T-cell (primary cell): ENCODE results near the gene RAB5A. TPM values are rescaled to one million over a fixed set of nuclear protein-coding genes. Genes with fewer than 3 reads are reported as not detected.

ENCODE experiments used
- ATAC-seq, 4 experiments: fragments of 200-7000 bp in 3 of 4; fragments of 150-1000 bp in 1 of 4; cut with Tn5 transposase; replicated peaks in 1 of 4; 1 replicate in 3 of 4; 2 replicates in 1 of 4; pipeline ENCODE4 v1.10.0; 2021; ENCODE audit warnings: moderate library complexity in 3 of 4, mild to moderate bottlenecking in 2 of 4, moderate number of reproducible peaks in 1 of 4
- CTCF ChIA-PET, 2 donors: fragments of 300-600 bp; sonication (Branson Sonifier 250); formaldehyde crosslinking; loops; one replicate each; lab custom pipeline; 2022; ENCODE audit warnings: antibody characterized with exemption in 2 of 2; lab: Charles Lee
- POLR2A ChIA-PET, 2 donors: fragments of 300-600 bp; sonication (Branson Sonifier 250); formaldehyde crosslinking; loops; one replicate each; lab custom pipeline; 2022; ENCODE audit warnings: antibody characterized with exemption in 2 of 2; lab: Charles Lee
- DNase-seq, 35 experiments: peaks; one replicate each; pipeline versions ENCODE4 v3.0.0 to v3.0.0-alpha.2; 2013 to 2023
- H3K27ac ChIP-seq: one replicate; pipeline ENCODE4 v1.5.1; 2013; ENCODE audit warnings: low read length
- H3K27me3 ChIP-seq, 2 experiments: replicated peaks in 1 of 2; 1 replicate in 1 of 2; 2 replicates in 1 of 2; pipeline versions ENCODE4 v1.6.1 to v1.7.0; 2013; ENCODE audit warnings: low read length in 1 of 2, mixed read lengths in 1 of 2; ENCODE audit not compliant: control insufficient read depth in 2 of 2, insufficient read depth in 2 of 2; ENCODE audit errors: extremely low read depth in 1 of 2
- H3K36me3 ChIP-seq, 2 donors: 1 replicate in 1 of 2; 2 replicates in 1 of 2; pipeline versions ENCODE4 v1.6.1 to v1.7.0; 2013; ENCODE audit warnings: low read length in 1 of 2; ENCODE audit not compliant: control insufficient read depth in 2 of 2, insufficient read depth in 1 of 2; ENCODE audit errors: extremely low read depth in 1 of 2
- H3K4me1 ChIP-seq, 2 experiments: 1 replicate in 1 of 2; 2 replicates in 1 of 2; pipeline versions ENCODE4 v1.6.1 to v1.7.0; 2013; ENCODE audit warnings: low read length in 2 of 2, mixed read lengths in 1 of 2; ENCODE audit not compliant: insufficient read depth in 2 of 2, control insufficient read depth in 1 of 2; ENCODE audit errors: extremely low read depth in 1 of 2
- H3K4me3 ChIP-seq, 2 donors: 1 replicate in 1 of 2; 2 replicates in 1 of 2; pipeline versions ENCODE4 v1.5.1 to v1.7.0; 2013; ENCODE audit warnings: mild to moderate bottlenecking in 2 of 2, low read length in 1 of 2, moderate library complexity in 1 of 2; ENCODE audit not compliant: control insufficient read depth in 1 of 2; ENCODE audit errors: extremely low read depth in 1 of 2
- H3K9me3 ChIP-seq: 2 replicates; pipeline ENCODE4 v1.7.0; 2013
- H3K27ac Mint-ChIP-seq, 2 donors: one replicate each; pipeline ENCODE4 v1.8.0; 2020 to 2021; ENCODE audit warnings: mild to moderate bottlenecking in 2 of 2, mixed read lengths in 2 of 2
- H3K27me3 Mint-ChIP-seq, 2 donors: one replicate each; pipeline ENCODE4 v1.8.0; 2021 to 2022; ENCODE audit warnings: mixed read lengths in 2 of 2
- H3K36me3 Mint-ChIP-seq: one replicate; pipeline ENCODE4 v1.8.0; 2021; ENCODE audit warnings: mixed read lengths
- H3K4me1 Mint-ChIP-seq, 3 donors: one replicate each; pipeline ENCODE4 v1.8.0; 2020 to 2022; ENCODE audit warnings: mixed read lengths in 3 of 3, mild to moderate bottlenecking in 1 of 3
- H3K4me3 Mint-ChIP-seq, 3 donors: one replicate each; pipeline ENCODE4 v1.8.0; 2020 to 2022; ENCODE audit warnings: mild to moderate bottlenecking in 3 of 3, mixed read lengths in 3 of 3, moderate library complexity in 3 of 3
- H3K9me3 Mint-ChIP-seq, 3 donors: one replicate each; pipeline ENCODE4 v1.8.0; 2020 to 2022; ENCODE audit warnings: mixed read lengths in 3 of 3
- WGBS: methylation state at CpG from one replicate; pipeline ENCODE4 v1.1.5; 2013; ENCODE audit warnings: missing lambda C conversion rate; ENCODE audit not compliant: insufficient coverage; 5-methylcytosine and 5-hydroxymethylcytosine counted together
- total RNA-seq, 35 experiments: library from RNA in 6 of 35; stranded (reverse) in 6 of 35; fragments of 120-200 nt in 1 of 35; gene quantifications; one replicate each; pipeline versions ENCODE4 v1.2.1 to v1.2.4 and lab custom pipeline; 2013 to 2026

Gene RAB5A
- total RNA-seq, 5 donors from 2014 or later (not counting 1 experiment from before 2014, with no cell fraction given) = 41.3 to 91.0 (median 54.7) TPM

GRCh38 chr3:19903649-19904048 lies 43.2 kb upstream of the RAB5A start:
- Histone ChIP-seq H3K27me3 (no peaks in the 10 kb centered on the region), H3K36me3 (no peaks in the 10 kb centered on the region), H3K27ac (no peak overlapping the region), H3K9me3 (no peaks in the 10 kb centered on the region), H3K4me3 (no peak overlapping the region), H3K4me1 (no peaks in the 10 kb centered on the region)
- Mint-ChIP-seq H3K36me3 (no peaks in the 10 kb centered on the region), H3K4me1 (no peaks in the 10 kb centered on the region), H3K4me3 (no peak overlapping the region), H3K27me3 (no peaks in the 10 kb centered on the region), H3K27ac (no peak overlapping the region), H3K9me3 (peaks cover 0 to 2% (median 0%) of the 10 kb centered on the region in 3 donors)
- CTCF ChIA-PET = no interaction called here
- POLR2A ChIA-PET = no interaction called here
- WGBS = no CpG with 5 or more reads among the region's 2 CpGs
- ATAC-seq = no peak
- no peak for DNase-seq

- no peaks in the 10 kb centered on the region for H3K4me1 Mint-ChIP-seq
- Histone ChIP-seq H3K27ac (no peak overlapping the region), H3K4me1 (no peaks in the 10 kb centered on the region), H3K9me3 (no peaks in the 10 kb centered on the region), H3K27me3 (peaks cover 0 to 4% of the 10 kb centered on the region in 2 experiments), H3K36me3 (no peaks in the 10 kb centered on the region), H3K4me3 (no peak overlapping the region)
- peaks cover 8 to 19% (median 8%) of the 10 kb centered on the region in 3 donors for H3K9me3 Mint-ChIP-seq
- WGBS = no CpG with 5 or more reads among the region's 3 CpGs
- POLR2A ChIA-PET = no interaction called here
- CTCF ChIA-PET = no interaction called here
- peaks cover 2% of the 10 kb centered on the region for H3K36me3 Mint-ChIP-seq
- DNase-seq = no peak
- no peaks in the 10 kb centered on the region for H3K27me3 Mint-ChIP-seq
- H3K4me3 Mint-ChIP-seq = no peak overlapping the region
- no peak overlapping the region for H3K27ac Mint-ChIP-seq
- ATAC-seq = no peak
Observed at GRCh38 chr3:19907523-19907922, 39.4 kb upstream of the RAB5A start.

GRCh38 chr3:19911452-19911851 lies 35.4 kb upstream of the RAB5A start:
- H3K4me1 Mint-ChIP-seq = no peaks in the 10 kb centered on the region
- no peaks in the 10 kb centered on the region for H3K9me3 ChIP-seq
- no peak for DNase-seq
- ATAC-seq = no peak
- H3K9me3 Mint-ChIP-seq = peaks cover 11 to 24% (median 11%) of the 10 kb centered on the region in 3 donors
- no peaks in the 10 kb centered on the region for H3K4me1 ChIP-seq
- H3K36me3 ChIP-seq = no peaks in the 10 kb centered on the region
- peaks cover 2% of the 10 kb centered on the region for H3K36me3 Mint-ChIP-seq
- ChIA-PET CTCF (no interaction called here), POLR2A (no interaction called here)
- no peak overlapping the region for H3K27ac Mint-ChIP-seq
- peaks cover 0 to 4% of the 10 kb centered on the region in 2 experiments for H3K27me3 ChIP-seq
- H3K27me3 Mint-ChIP-seq = no peaks in the 10 kb centered on the region
- H3K4me3 Mint-ChIP-seq = no peak overlapping the region
- H3K4me3 ChIP-seq = no peak overlapping the region
- no peak overlapping the region for H3K27ac ChIP-seq

- no CpG with 5 or more reads among the region's 1 CpG for WGBS
- Mint-ChIP-seq H3K27ac (no peak overlapping the region), H3K36me3 (no peaks in the 10 kb centered on the region), H3K27me3 (no peaks in the 10 kb centered on the region), H3K4me1 (no peaks in the 10 kb centered on the region), H3K4me3 (no peak overlapping the region), H3K9me3 (peaks cover 3 to 9% (median 3%) of the 10 kb centered on the region in 3 donors)
- Histone ChIP-seq H3K4me3 (no peak overlapping the region), H3K4me1 (no peaks in the 10 kb centered on the region), H3K36me3 (no peaks in the 10 kb centered on the region), H3K9me3 (no peaks in the 10 kb centered on the region), H3K27me3 (no peaks in the 10 kb centered on the region), H3K27ac (no peak overlapping the region)
- POLR2A ChIA-PET = no interaction called here
- no peak for DNase-seq
- CTCF ChIA-PET = no interaction called here
- ATAC-seq = no peak
Observed at GRCh38 chr3:19917167-19917566, 29.7 kb upstream of the RAB5A start.

GRCh38 chr3:19920401-19921080 lies 26.4 kb upstream of the RAB5A start:
- Histone ChIP-seq H3K27ac (no peak overlapping the region), H3K27me3 (no peaks in the 10 kb centered on the region), H3K36me3 (no peaks in the 10 kb centered on the region), H3K9me3 (no peaks in the 10 kb centered on the region), H3K4me1 (no peaks in the 10 kb centered on the region), H3K4me3 (no peak overlapping the region)
- ATAC-seq (no peak), DNase-seq (no peak)
- no peaks in the 10 kb centered on the region for H3K9me3 Mint-ChIP-seq
- POLR2A ChIA-PET = no interaction called here
- H3K27ac Mint-ChIP-seq = no peak overlapping the region
- no peaks in the 10 kb centered on the region for H3K36me3 Mint-ChIP-seq
- no peaks in the 10 kb centered on the region for H3K4me1 Mint-ChIP-seq
- no CpG with 5 or more reads among the region's 4 CpGs for WGBS
- no peaks in the 10 kb centered on the region for H3K27me3 Mint-ChIP-seq
- CTCF ChIA-PET = no interaction called here
- H3K4me3 Mint-ChIP-seq = no peak overlapping the region

- ATAC-seq (no peak), DNase-seq (peak in 1 of 35 experiments; percentile 13)
- H3K9me3 Mint-ChIP-seq = no peaks in the 10 kb centered on the region
- H3K9me3 ChIP-seq = no peaks in the 10 kb centered on the region
- peaks cover 0 to 12% (median 11%) of the 10 kb centered on the region in 3 donors for H3K4me1 Mint-ChIP-seq
- no peak overlapping the region for H3K27ac ChIP-seq
- 0% methylated on average over 2 of the region's 2 CpGs for WGBS
- H3K4me1 ChIP-seq = no peaks in the 10 kb centered on the region
- H3K27me3 Mint-ChIP-seq = peaks cover 10 to 23% of the 10 kb centered on the region in 2 donors
- no peak overlapping the region for H3K27ac Mint-ChIP-seq
- H3K4me3 ChIP-seq = no peak overlapping the region
- ChIA-PET CTCF (interaction anchor here in 1 of 2 donors (0.6 kb wide), 1 partner anchor 136 kb away, joined by 3 read pairs; no protein-coding TSS in a partner anchor), POLR2A (interaction anchor here in 1 of 2 donors (0.6 kb wide), 1 partner anchor 14 kb away, joined by 5 read pairs; no protein-coding TSS in a partner anchor)
- no peak overlapping the region for H3K4me3 Mint-ChIP-seq
- H3K27me3 ChIP-seq = peaks cover 0 to 12% of the 10 kb centered on the region in 2 experiments
- no peaks in the 10 kb centered on the region for H3K36me3 ChIP-seq
- no peaks in the 10 kb centered on the region for H3K36me3 Mint-ChIP-seq
Observed at GRCh38 chr3:19931180-19931692, 15.7 kb upstream of the RAB5A start.
